GM18499 (cell line): ENCODE results near the gene PDAP1.
"Not testable (repeated sequence)": the region's sequence is repeated elsewhere in the genome, so short reads cannot be mapped to it uniquely, and the experiment has no call there.

Experiments
- ATAC-seq: cut with Tn5 transposase; IDR thresholded peaks from one replicate; pipeline ENCODE4 v1.9.1; 2021; ENCODE audit warnings: moderate number of reproducible peaks; ENCODE audit not compliant: insufficient read depth, unreplicated experiment

Gene PDAP1

DNA sequence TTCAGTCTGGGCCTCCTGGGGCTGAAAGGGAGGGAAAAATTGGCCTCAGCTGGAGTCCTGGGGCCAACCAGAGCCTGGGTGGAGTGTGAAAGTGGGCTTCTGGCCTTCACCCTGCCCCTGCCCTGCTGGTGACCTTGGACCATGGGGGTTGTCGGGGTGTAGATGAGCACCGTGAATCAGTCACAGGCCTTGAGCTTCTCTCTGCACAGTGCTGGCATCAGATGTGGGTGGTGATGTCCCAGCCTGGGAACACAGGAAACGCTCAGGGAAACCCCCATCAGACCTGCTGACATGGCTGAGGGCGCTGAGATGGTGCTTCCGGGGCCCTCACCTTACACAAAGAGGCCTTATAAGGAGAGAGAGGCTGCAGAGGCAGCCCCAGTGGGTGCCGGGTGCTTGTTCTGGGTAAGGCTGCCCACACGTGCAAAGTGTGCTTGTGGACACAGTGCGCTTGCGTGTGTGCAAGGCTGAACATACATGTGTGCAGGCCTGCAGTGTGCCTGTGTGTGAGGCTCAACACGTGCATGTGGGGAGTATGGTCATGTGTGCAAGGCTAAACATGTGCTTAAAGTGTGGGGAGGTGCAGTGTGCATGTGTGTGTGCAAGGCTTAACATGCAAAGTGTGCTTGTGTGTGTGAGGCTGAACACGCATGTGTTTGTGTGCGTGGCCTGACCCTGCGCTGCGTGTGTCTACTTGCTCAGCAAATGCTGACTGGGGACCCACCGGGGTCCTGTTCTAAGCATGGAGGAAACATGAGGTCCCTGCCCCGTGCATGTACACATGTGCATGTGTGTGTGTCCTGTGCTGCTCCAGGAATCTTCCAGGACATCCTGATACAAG lies 27.4 kb downstream of the PDAP1 start:
- ATAC-seq, result peak; percentile 67

DNA sequence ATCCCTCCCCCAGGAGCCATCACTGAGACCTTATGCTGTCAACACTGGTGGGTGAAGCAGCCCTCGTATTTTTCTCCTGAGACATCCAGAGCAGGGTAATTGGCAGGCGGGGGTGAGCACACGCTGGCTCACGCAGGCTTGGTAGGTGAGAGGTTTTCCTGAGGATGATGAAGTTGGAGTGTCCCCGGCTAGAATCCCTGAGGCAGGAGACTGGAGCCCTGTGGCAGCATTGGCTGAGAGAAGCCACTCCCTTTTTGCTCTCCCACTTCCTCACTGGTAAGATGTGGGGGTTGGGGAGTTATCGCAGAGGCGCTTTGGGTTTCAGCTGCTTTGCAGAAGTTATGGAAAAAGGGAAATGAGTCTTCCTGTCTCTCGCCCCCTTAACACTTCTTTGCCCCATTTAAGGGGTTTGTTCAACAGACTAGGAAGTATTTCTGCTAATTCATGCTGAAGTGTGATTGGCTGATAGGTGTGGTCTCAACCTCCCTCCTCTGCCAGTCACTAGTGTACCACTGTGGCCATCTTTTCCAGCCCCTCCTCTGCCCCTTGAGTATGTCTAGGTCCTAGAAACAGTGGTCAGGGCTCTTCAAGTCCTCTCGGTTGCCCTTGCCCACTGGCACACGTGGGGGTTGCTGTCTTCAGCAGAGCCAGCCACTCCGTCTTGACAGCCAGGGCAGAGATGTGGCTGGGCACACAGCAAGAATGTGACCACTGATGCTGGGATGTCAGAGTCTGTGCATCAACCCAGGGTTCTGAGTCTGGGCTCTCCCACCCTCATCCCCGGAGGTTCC lies 28.2 kb downstream of the PDAP1 start:
- ATAC-seq, result no peak

DNA sequence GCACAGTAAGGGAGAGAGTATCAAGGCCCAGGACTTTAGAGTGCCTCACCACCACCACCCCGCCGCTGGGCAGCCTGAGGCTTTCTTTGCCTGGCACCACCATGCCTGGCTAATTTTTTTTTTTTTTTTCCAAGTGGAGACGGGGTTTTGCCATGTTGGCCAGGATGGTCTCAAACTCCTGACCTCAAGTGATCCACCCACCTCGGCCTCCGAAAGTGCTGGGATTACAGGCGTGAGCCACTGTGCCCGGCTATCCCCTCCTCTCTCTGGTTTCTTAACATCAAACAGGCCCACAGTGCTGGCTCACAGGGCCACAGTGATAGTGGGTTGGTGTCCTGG lies 28.7 kb downstream of the PDAP1 start:
- not testable (repeated sequence) for ATAC-seq

DNA sequence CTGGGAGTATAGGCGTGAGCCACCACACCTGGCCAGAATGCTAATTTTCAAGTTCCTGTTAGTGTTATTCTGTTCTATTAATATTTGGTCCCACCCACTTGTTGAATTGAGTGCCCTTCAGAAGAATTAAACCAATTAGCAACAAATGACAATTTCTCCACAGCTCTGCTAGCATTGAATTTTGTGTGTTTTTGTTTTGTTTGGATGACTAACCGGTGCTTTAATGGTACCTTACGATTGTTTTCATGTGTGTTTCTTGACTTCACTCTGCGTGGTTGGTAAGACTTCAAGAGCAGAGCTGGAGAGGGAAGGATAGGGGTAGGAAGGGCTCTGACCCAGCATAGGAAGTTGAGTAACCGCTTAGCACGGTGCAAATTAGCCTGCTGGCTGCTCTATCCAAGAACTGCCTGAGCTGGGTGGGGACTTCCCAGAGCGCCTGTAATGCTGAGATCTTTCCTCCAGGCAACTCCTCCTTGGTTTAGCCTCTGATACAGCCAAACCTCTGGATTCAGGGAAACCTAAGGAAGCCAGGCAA lies 29.3 kb downstream of the PDAP1 start:
- ATAC-seq, result no peak

DNA sequence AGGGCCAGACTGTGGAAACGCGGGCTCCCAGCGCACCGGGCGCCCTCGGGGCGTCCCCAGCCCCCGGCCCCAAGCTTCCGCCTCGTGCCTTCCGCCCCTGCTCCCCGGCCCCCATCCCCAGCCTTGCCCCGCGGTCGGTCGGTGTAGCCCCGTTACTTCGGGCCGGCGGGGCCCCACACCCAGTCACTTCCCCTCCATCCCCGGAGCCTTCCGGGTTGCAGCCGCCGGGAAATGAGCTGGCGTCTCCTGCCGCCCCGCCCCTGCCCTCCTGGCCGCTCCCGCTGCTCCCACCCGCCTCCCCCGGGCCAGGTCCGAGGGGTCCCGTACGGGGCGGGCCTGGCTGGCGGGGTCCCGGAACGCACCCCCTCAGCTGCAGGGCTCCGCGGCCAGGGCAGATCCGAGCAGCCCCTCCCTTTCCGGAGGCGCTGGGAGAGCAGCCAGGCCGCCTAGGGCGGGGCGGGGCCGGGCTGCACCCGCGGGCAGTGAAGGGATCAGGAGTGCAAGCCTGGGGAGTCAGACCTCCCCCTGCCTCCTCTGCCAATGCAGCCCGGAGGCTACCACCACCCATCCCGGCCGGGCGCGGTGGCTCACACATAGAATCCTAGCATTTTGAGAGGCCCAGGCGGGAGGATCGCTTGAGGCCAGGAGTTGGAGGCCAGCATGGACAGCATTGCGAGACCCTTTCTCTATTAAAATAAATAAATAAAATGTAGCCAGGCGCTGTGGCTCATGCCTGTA lies 33.2 kb downstream of the PDAP1 start:
- no peak for ATAC-seq

DNA sequence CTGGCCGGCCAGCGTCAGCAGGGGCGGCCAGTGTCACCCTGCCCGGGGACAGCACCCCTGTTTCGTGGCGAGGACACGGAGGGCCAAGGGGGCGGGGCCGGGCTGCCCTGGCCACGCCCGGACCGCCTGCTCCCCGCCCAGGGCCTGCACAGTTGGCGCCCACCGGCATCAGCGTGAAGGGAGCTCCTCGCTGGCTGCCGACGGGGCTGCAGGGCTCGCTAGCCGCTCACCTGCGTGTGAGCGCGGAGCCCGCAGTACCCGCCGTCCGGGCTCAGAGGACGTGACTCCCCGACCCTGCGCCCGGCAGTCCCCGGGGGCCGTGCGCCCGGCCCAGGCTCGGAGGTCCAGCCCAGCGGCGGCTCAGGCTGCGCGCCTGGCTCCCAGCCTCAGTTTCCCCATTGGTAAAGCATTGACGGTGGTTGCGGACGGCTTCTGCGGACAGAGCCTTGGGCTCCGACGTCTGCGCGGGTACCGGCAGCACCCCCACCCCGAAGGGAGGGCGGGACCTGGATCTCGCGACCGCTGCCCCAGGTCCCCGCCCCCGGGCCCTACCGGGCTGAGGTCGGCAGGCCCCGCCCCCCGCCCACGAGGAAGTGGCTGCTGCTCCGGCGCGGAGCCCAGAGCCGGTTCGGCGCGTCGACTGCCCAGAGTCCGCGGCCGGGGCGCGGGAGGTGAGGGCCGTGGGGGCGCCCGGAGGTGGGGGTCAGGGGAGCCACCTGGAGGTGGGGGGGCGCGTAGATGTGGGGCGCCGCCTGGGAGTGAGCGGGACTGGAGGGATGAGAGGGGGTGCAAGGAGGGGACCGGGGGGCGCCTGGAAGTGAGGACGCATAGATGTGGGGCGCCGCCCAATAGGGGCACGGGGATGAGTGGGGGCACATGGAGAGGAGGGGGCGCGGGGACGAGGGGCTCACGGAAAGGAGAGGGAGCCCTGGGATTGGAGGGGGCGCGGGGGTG lies 34.0 kb downstream of the PDAP1 start, which contains the start of gene ARPC1B:
Gene ARPC1B (plus strand): TSS at position 620 of the 954 bp plus-strand sequence. CDS start 10,985 bp downstream, outside the sequence.
- no peak for ATAC-seq

DNA sequence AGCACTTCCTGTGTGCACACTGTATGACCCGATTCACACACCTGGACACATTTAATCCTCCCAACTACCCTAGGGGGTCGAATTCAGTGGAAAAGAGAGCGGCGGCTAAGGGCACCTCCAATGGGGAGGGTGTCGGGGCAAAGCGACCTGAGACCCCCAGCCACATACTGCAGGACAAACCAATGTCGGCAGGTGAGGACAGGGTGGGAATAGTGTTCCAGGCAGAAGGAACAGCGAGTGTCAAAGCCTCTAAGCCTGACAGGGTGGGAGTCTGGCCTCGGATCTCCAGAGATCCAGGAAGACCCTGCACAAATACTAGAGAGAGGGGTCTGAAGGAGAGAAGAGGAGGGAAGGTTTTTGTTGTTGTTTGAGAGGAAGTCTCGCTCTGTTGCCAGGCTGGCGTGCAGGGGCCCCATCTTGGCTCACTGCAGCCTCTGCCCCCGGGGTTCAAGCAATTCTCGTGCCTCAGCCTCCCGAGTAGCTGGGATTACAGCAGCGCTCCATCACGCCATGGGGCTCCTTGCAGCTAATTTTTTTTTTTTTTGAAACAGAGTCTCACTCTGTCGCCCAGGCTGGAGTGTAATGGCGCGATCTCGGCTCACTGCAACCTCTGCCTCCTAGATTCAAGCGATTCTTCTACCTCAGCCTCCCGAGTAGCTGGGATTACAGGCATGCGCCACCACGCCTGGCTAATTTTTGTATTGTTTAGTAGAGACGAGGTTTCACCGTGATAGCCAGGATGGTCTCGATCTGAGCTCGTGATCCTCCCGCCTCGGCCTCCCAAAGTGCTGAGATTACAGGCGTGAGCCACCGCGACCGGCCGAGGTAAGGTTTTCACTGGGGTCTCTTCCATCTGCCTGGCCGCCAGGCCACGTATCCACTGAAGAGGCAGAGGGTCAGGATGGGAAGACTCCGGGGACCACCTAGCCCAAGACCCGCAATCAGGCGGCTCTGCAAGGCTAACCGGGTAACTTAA lies 35.0 kb downstream of the PDAP1 start:
- no peak for ATAC-seq

DNA sequence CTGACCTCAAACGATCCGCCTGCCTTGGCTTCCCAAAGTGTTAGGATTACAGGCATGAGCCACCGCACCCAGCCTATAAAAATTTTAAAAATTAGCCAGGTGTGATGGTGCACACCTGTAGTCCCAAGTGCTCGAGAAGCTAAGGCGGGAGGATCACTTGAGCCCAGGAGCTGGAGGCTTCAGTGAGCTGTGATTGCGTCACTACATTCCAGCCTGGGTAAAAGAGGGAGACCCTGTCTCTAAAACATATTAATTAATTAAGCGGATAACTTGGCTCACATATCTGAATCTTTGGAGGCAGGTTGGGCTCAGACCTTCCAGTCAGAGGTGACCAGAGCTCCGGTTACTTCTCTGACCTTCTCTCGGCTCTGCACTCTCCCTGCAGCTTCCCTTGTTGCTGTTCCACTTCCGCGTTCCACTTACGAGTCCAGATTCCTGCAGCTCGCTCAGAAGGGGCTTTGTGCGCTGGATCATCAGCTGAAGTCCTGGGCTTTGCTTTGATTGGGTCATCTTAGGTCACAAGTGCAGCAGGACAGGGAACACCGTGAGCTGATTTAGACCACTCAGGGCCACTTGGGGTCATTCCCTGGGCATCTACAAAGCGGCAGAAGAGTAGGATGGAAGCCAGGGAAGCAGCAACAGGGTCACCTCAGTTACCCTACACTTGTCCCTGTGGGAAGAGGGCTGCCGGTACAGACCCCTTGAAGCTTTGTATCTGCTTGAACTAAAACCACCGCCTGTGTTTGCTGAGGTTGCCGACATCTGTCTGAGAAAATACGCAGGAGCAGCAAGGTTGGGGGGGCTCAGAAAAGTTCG lies 35.9 kb downstream of the PDAP1 start:
- ATAC-seq, result no peak

DNA sequence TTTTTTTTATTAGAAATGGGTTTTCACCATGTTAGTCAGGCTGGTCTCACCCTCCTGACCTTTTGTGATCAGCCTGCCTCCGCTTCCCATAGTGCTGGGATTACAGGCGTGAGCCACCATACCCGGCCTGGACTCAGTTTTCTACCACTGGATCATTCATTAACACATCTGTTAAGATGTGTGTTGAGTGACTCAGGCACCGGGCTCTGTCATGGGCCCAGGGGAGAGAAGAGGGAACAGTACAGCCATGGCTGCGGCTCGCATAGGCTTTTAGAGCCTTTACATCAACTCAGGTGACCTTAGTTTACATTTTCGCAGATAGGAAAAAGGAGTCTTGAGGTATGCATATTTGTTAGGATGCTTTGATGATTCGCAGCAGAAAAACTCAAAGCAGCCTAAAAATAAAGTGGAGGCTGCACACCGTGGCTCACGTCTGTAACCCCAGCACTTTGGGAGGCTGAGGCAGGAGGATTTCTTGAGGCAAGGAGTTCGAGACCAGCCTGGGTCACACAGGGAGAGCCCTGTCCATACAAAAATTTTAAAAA lies 36.9 kb downstream of the PDAP1 start:
- ATAC-seq, result no peak

DNA sequence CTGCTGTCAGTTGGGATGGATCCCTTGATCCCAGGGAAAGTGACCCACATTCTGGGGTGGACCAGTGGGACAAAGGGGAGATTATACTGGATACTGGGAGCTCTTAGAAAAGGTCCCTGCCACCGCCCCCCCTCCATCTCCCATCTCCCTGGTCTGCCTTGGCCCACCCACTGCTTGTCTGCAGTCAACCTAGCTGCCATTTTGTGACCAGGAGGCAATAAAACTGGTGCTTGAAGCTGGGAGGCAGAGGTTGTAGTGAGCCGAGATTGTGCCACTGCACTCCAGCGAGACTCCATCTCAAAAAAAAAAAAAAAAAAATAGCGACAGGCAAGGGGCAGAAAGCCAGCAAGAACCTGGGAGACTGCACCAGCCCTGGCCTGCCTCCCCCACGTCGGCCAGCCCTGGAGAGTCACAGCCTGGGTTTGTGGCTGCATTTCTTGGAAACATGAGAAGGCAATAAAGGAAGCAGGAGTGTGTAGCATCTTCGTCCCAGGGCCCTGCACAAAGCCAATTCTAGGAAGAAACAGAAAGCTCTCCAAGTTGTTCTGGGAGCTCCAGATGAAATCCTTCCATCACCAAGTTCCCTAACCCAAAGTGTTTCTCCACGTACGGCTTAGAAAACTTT lies 38.5 kb downstream of the PDAP1 start:
- no peak for ATAC-seq

DNA sequence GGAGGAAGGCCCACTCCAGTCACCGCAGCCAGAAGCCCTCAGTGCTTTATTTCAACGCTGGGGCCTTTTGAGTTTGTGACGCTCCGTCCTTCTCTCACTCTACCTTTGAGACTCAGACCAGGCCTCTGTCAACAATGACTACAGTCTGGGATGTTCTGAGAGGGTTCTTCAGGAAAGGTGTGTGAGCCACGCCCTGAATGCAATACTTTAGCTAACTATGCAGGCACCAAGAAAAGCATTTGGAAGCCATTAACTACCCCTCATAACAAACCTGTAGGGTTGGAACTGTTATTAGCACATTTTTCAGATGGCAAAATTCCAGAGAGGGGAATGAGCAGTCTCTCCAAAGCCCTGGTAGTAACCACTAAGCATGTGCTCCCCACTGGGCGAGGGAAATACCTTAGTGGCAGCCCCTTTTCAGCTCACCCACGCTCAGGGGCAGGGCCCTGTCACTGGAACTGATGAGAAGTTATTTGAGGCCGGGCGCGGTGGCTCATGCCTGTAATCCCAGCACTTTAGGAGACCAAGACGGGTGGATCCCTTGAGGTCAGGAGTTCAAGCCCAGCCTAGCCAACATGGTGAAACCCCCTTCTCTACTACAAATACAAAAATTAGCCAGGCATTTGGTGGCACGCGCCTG lies 39.5 kb downstream of the PDAP1 start:
- no peak for ATAC-seq

DNA sequence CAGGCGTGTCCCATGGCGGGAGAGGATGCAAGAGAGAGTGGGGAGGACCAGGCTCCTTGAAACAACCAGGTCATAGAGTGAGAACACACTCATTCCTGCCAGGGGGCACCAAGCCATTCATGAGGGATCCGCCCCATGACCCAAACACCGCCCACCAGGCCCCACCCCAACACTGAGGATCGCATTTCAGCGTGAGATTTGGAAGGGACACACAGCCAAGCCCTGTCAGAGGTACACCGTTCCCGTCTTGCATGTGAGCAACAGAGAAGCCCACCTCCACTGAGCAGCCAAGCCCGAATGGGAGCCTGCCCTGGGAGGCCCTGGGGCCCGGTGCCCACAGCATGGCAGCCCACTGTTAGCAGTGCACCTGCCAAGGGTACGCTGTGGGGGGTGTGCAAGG lies 41.8 kb downstream of the PDAP1 start:
- no peak for ATAC-seq

DNA sequence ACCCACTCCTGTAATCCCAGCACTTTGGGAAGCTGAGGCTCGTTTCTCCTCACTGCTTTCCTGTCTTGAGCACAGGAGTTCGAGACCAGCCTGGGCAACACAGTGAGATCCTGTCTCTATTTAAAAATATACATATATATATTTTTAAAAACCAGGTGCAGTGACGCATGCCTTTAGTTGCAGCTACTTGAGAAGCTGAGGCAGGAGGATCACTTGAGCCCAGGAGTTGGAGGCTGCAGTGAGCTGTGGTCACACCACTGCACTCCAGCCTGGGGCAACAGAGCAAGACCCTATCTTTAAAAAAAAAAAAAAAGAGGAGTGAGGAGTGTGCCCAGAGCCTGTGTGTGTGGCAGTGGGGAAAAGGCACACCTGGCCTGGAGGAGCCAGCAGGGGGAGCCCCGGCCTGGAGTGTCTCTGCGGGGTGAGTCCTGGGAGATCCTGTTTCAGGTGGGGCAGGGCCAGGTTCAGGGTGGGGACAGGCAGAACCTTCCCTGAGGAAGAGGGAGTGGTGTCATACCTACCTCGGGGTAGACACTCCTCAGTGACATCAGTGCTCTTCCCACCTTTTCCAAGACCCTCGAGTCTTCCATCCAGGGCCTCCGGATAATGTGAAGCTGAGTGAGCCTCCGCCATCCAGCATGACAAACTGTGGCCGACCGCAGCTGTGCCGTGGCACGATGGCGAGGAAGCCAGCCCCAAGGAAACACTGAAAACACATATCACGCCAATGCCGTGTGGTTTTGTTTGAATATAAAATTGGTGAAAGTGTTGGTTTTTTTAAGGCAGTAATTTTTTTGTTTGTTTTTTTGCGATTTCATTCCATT lies 42.9 kb downstream of the PDAP1 start:
- ATAC-seq, result no peak

DNA sequence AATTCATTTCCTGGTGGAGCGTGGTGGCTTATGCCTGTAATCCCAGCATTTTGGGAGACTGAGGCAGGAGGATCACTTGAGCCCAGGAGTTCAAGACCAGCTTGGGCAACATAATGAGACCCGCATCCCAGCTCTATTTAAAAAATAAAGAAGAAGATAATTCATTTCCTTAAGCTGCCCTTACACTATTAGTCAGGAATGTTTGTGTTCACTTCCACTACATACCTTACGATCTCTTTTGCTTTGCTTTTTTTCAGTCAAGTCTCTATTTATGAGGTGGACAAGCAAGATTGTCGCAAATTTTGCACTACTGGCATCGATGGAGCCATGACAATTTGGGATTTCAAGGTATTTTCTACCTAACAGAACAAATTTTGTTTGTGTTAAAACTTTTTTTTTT lies 45.1 kb downstream of the PDAP1 start:
- ATAC-seq, result no peak

DNA sequence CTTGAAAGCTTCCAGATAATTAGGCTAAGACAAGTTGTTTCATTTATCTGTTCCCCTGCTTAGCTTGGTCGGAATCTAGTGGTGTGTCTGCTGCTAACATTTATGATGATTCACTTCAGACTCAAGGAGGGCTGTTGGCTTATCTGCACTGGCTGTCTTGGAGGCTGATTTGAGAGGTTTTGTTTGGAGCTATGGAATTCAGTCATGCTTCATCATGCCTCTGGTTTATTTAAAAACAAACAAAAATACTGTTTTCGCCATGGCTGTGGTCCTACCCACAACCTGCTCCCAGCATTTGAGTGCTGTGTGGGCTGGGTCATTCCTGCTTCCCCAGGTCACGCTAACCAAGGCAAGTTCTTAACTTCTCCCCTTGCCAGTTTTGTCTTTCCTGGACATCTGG lies 45.6 kb downstream of the PDAP1 start:
- no peak for ATAC-seq
